OCI-LY7 (cell line): ENCODE data around the gene CLP1. TPM values are rescaled to one million over a fixed set of nuclear protein-coding genes. Genes with fewer than 3 reads are reported as not detected.

Experiments
- BruUV-seq: library from RNA; stranded (reverse); fragments of 400-500 nt; replicated peaks from 2 replicates; lab custom pipeline; 2021; lab: Mats Ljungman, UMichigan
- CTCF ChIA-PET: fragments of 300-600 bp; sonication (Branson Sonifier 250); formaldehyde crosslinking; loops from one replicate; lab custom pipeline; 2022; ENCODE audit warnings: antibody characterized with exemption; ENCODE audit not compliant: unreplicated experiment; lab: Charles Lee
- POLR2A ChIA-PET: fragments of 300-600 bp; sonication (Branson Sonifier 250); formaldehyde crosslinking; loops from one replicate; lab custom pipeline; 2022; ENCODE audit warnings: antibody characterized with exemption; lab: Charles Lee
- DNase-seq: peaks from one replicate; pipeline ENCODE4 v3.0.0-alpha.2; 2015; ENCODE audit warnings: low spot score
- H2AFZ ChIP-seq: fragments of 200-600 bp; sonication (generic), shearing (Covaris generic); 2 replicates; pipeline ENCODE4 v1.6.1; 2014; ENCODE audit warnings: mild to moderate bottlenecking, antibody characterized with exemption, low read length, moderate library complexity
- H3K27ac ChIP-seq: fragments of 200-600 bp; sonication (generic); 2 replicates; pipeline ENCODE4 v1.5.1; 2014; ENCODE audit warnings: mixed run types, low read depth, mild to moderate bottlenecking, moderate library complexity, low read length, inconsistent platforms; ENCODE audit not compliant: poor library complexity, severe bottlenecking
- H3K36me3 ChIP-seq: fragments of 200-600 bp; sonication (generic); 2 replicates; pipeline ENCODE4 v1.6.1; 2014; ENCODE audit warnings: mild to moderate bottlenecking, antibody characterized with exemption, low read length, moderate library complexity, mixed read lengths; ENCODE audit not compliant: insufficient read depth
- H3K4me1 ChIP-seq: fragments of 200-600 bp; sonication (generic); 2 replicates; pipeline ENCODE4 v1.5.1; 2014; ENCODE audit warnings: mild to moderate bottlenecking, low read length; ENCODE audit not compliant: insufficient read depth, poor library complexity, severe bottlenecking
- H3K4me2 ChIP-seq: fragments of 200-600 bp; sonication (generic); 2 replicates; pipeline ENCODE4 v1.6.1; 2014; ENCODE audit warnings: mild to moderate bottlenecking, low read length
- H3K4me3 ChIP-seq: fragments of 200-600 bp; sonication (generic); 2 replicates; pipeline ENCODE4 v1.5.1; 2014; ENCODE audit warnings: mild to moderate bottlenecking, low read depth, low read length; ENCODE audit not compliant: poor library complexity, severe bottlenecking
- H3K79me2 ChIP-seq: fragments of 200-600 bp; sonication (generic); 2 replicates; pipeline ENCODE4 v1.6.1; 2016; ENCODE audit warnings: low read depth, mild to moderate bottlenecking, low read length, moderate library complexity, mixed read lengths; ENCODE audit not compliant: insufficient read depth
- H3K9me2 ChIP-seq: fragments of 200-600 bp; sonication (generic); 2 replicates; pipeline ENCODE4 v1.6.1; 2016; ENCODE audit warnings: mild to moderate bottlenecking, low read length, mixed read lengths; ENCODE audit not compliant: insufficient read depth
- H3K9me3 ChIP-seq: fragments of 200-600 bp; sonication (generic); 2 replicates; pipeline ENCODE4 v1.6.1; 2014; ENCODE audit warnings: mild to moderate bottlenecking, mixed run types, low read length, mixed read lengths
- H4K20me1 ChIP-seq: fragments of 200-600 bp; sonication (generic); 2 replicates; pipeline ENCODE4 v1.6.1; 2014; ENCODE audit warnings: mild to moderate bottlenecking, antibody characterized with exemption, low read length, moderate library complexity, mixed read lengths; ENCODE audit not compliant: insufficient read depth
- CTCF ChIP-seq: fragments of 200-600 bp; sonication (generic); conservative IDR thresholded peaks from 2 replicates; pipeline ENCODE4 v1.5.1; 2014; ENCODE audit warnings: mild to moderate bottlenecking, antibody characterized with exemption, low read length, moderate library complexity, mixed read lengths
- EZH2phosphoT487 ChIP-seq: fragments of 200-600 bp; sonication (generic); IDR thresholded peaks from 2 replicates; pipeline ENCODE4 v1.6.1; 2018; ENCODE audit warnings: low read depth, borderline replicate concordance, mild to moderate bottlenecking, mixed run types, antibody characterized with exemption, low read length, moderate library complexity, mixed read lengths
- intact Hi-C: fragments of 100-400 bp; cut with micrococcal nuclease; formaldehyde crosslinking; loops from one replicate; pipeline ENCODE4 v1.10.0; 2022; ENCODE audit not compliant: unreplicated experiment
- microRNA-seq: library from miRNA; unstranded; fragments of <30 nt; microRNA quantifications from one replicate; pipeline ENCODE4 v1.2.0, GENCODE V29; 2022; ENCODE audit warnings: borderline replicate concordance
- small RNA-seq: library from RNA; depleted of rRNA; stranded (forward); fragments of <200 nt; gene quantifications from one replicate; pipeline ENCODE3, GENCODE V24; 2014
- total RNA-seq, 2 experiments: library from RNA; depleted of rRNA in 1 of 2; stranded (reverse); fragments of >200 nt in 1 of 2; shearing (Covaris generic) in 1 of 2; gene quantifications; 2 replicates each; pipeline ENCODE4 v1.2.3, GENCODE V29; 2014 to 2022

Gene CLP1
- total RNA-seq, 2 experiments from 2014 or later: 18.5 to 20.8 TPM

- peaks cover 38% of the 10 kb centered on the region for H3K36me3 ChIP-seq
- H2AFZ ChIP-seq: no peak overlapping the region
- intact Hi-C loops: no loop called here
- peaks cover 28% of the 10 kb centered on the region for H3K4me1 ChIP-seq
- CTCF ChIA-PET: interaction anchor here (0.6 kb wide), 1 partner anchor 69 kb away, joined by 3 read pairs; no protein-coding TSS in a partner anchor
- H3K27ac ChIP-seq: no peak overlapping the region
- no peaks in the 10 kb centered on the region for H3K9me2 ChIP-seq
- H3K9me3 ChIP-seq: no peaks in the 10 kb centered on the region
- peaks cover 39% of the 10 kb centered on the region for H3K79me2 ChIP-seq
- TF ChIP-seq EZH2phosphoT487 (no peak), CTCF (no peak)
- H3K4me2 ChIP-seq: no peak overlapping the region
- DNase-seq: no peak
- peaks cover 3% of the 10 kb centered on the region for H4K20me1 ChIP-seq
- no peak overlapping the region for H3K4me3 ChIP-seq
- POLR2A ChIA-PET: interaction anchor here (0.8 kb wide), 1 partner anchor 48 kb away, joined by 4 read pairs; no protein-coding TSS in a partner anchor
- BruUV-seq: no TSS peak
Observed at GRCh38 chr11:57709802-57710367, 52.3 kb downstream of the CLP1 start.

Small RNA genes lying within 50 kb of the gene (microRNA-seq; reads per million reads assigned to microRNA genes)
- gene MIR130A: 12.1 reads per million, percentile 17 among the genes with 10 or more reads in this experiment

Small RNA genes lying within 50 kb of the gene (small RNA-seq; reads per million reads assigned to genes)
- not detected for gene MIR130A

Other genes starting within 250 kb of the CLP1 start
- 38.4 and 41.3 TPM in 2 replicates for gene SLC43A3, start 230.6 kb upstream of the CLP1 start, total RNA-seq (2014; rRNA removed; shearing (Covaris generic))
- gene SLC43A3, start 230.6 kb upstream of the CLP1 start, total RNA-seq (2022): 55.5 and 62.1 TPM in 2 replicates
- gene RTN4RL2, start 197.2 kb upstream of the CLP1 start, total RNA-seq (2014; rRNA removed; shearing (Covaris generic)): 0.25 and 0.41 TPM in 2 replicates
- 2.3 and 4.2 TPM in 2 replicates for gene RTN4RL2, start 197.2 kb upstream of the CLP1 start, total RNA-seq (2022)
- 47.1 and 61.1 TPM in 2 replicates for gene SLC43A1, start 142.1 kb upstream of the CLP1 start, total RNA-seq (2014; rRNA removed; shearing (Covaris generic))
- 78.6 and 87.0 TPM in 2 replicates for gene SLC43A1, start 142.1 kb upstream of the CLP1 start, total RNA-seq (2022)
- gene TIMM10, start 127.0 kb upstream of the CLP1 start, total RNA-seq (2014; rRNA removed; shearing (Covaris generic)): 163 and 195 TPM in 2 replicates
- 204 and 258 TPM in 2 replicates for gene TIMM10, start 127.0 kb upstream of the CLP1 start, total RNA-seq (2022)
- not detected in 2 replicates for gene SMTNL1, start 120.2 kb upstream of the CLP1 start, total RNA-seq (2014; rRNA removed; shearing (Covaris generic))
- not detected in 2 replicates for gene SMTNL1, start 120.2 kb upstream of the CLP1 start, total RNA-seq (2022)
- gene UBE2L6, start 90.1 kb upstream of the CLP1 start, total RNA-seq (2014; rRNA removed; shearing (Covaris generic)): 64.7 and 68.9 TPM in 2 replicates
- 51.7 and 56.1 TPM in 2 replicates for gene UBE2L6, start 90.1 kb upstream of the CLP1 start, total RNA-seq (2022)
- gene SERPING1, start 60.1 kb upstream of the CLP1 start, total RNA-seq (2014; rRNA removed; shearing (Covaris generic)): not detected in 2 replicates
- not detected in 2 replicates for gene SERPING1, start 60.1 kb upstream of the CLP1 start, total RNA-seq (2022)
- gene YPEL4, start 7.8 kb upstream of the CLP1 start, total RNA-seq (2014; rRNA removed; shearing (Covaris generic)): 0.54 and 0.85 TPM in 2 replicates
- gene YPEL4, start 7.8 kb upstream of the CLP1 start, total RNA-seq (2022): 0.52 and 0.55 TPM in 2 replicates
- 23.4 and 27.5 TPM in 2 replicates for gene ZDHHC5, start 10.4 kb downstream of the CLP1 start, total RNA-seq (2014; rRNA removed; shearing (Covaris generic))
- 46.1 and 57.4 TPM in 2 replicates for gene ZDHHC5, start 10.4 kb downstream of the CLP1 start, total RNA-seq (2022)
- 11.9 and 17.5 TPM in 2 replicates for gene MED19, start 54.5 kb downstream of the CLP1 start, total RNA-seq (2014; rRNA removed; shearing (Covaris generic))
- 11.1 and 12.6 TPM in 2 replicates for gene MED19, start 54.5 kb downstream of the CLP1 start, total RNA-seq (2022)
- 53.3 and 54.9 TPM in 2 replicates for gene TMX2, start 54.8 kb downstream of the CLP1 start, total RNA-seq (2014; rRNA removed; shearing (Covaris generic))
- gene TMX2, start 54.8 kb downstream of the CLP1 start, total RNA-seq (2022): 60.2 and 66.9 TPM in 2 replicates
- 181 and 229 TPM in 2 replicates for gene SELENOH, start 83.7 kb downstream of the CLP1 start, total RNA-seq (2014; rRNA removed; shearing (Covaris generic))
- gene SELENOH, start 83.7 kb downstream of the CLP1 start, total RNA-seq (2022): 144 and 169 TPM in 2 replicates
- not detected in 2 replicates for gene BTBD18, start 94.1 kb downstream of the CLP1 start, total RNA-seq (2014; rRNA removed; shearing (Covaris generic))
- not detected in 2 replicates for gene BTBD18, start 94.1 kb downstream of the CLP1 start, total RNA-seq (2022)
- gene CTNND1, start 104.0 kb downstream of the CLP1 start, total RNA-seq (2014; rRNA removed; shearing (Covaris generic)): 5.1 and 6.7 TPM in 2 replicates
- 5.3 and 9.0 TPM in 2 replicates for gene CTNND1, start 104.0 kb downstream of the CLP1 start, total RNA-seq (2022)